Esophagus squamous epithelium (tissue), 5 donors: ENCODE measurements around the gene CSF2RB. TPM values are rescaled to one million over a fixed set of nuclear protein-coding genes. Genes with fewer than 3 reads are reported as not detected.

Experiments
- DNase-seq: peaks from one replicate; lab custom pipeline; 2025; lab: John Stamatoyannopoulos, UW
- H3K27ac ChIP-seq, 4 donors: fragments of 200-600 bp; sonication (generic); one replicate each; pipeline ENCODE4 v1.5.1; 2016 to 2019; ENCODE audit warnings: mild to moderate bottlenecking in 1 of 4
- H3K27me3 ChIP-seq, 4 donors: fragments of 200-600 bp; sonication (generic); 1 replicate in 3 of 4; 2 replicates in 1 of 4; pipeline versions ENCODE4 v1.5.1 to v1.6.0; 2017 to 2021; ENCODE audit warnings: antibody characterized with exemption in 1 of 4
- H3K36me3 ChIP-seq, 3 donors: fragments of 200-600 bp; sonication (generic); one replicate each; pipeline ENCODE4 v1.5.1; 2016 to 2019
- H3K4me1 ChIP-seq, 3 donors: fragments of 200-600 bp; sonication (generic); one replicate each; pipeline ENCODE4 v1.5.1; 2017 to 2019
- H3K4me3 ChIP-seq, 4 donors: fragments of 200-600 bp; sonication (generic); 1 replicate in 3 of 4; 2 replicates in 1 of 4; pipeline ENCODE4 v1.5.1; 2016 to 2019; ENCODE audit warnings: mild to moderate bottlenecking in 2 of 4, moderate library complexity in 1 of 4
- H3K9me3 ChIP-seq, 3 donors: fragments of 200-600 bp; sonication (generic); one replicate each; pipeline ENCODE4 v1.5.1; 2016 to 2019
- CTCF ChIP-seq, 6 experiments: fragments of 450-650 bp in 4 of 6; fragments of 200-600 bp in 2 of 6; sonication (generic) in 2 of 6; IDR thresholded peaks; one replicate each; pipeline ENCODE4 v1.5.1; 2016 to 2019; ENCODE audit warnings: antibody characterized with exemption in 6 of 6, mild to moderate bottlenecking in 4 of 6, moderate library complexity in 4 of 6
- POLR2A ChIP-seq, 4 donors: fragments of 450-650 bp; IDR thresholded peaks; one replicate each; pipeline ENCODE4 v1.6.1; 2017; ENCODE audit warnings: antibody characterized with exemption in 4 of 4, mild to moderate bottlenecking in 4 of 4, moderate library complexity in 3 of 4
- WGBS, 2 donors: methylation state at CpG; one replicate each; pipeline ENCODE4 v1.1.5; 2018; 5-methylcytosine and 5-hydroxymethylcytosine counted together
- intact Hi-C: fragments of 100-400 bp; cut with DNase I; formaldehyde crosslinking; loops from one replicate; pipeline ENCODE4 v1.15.0; 2022
- total RNA-seq, 4 donors: library from RNA; depleted of rRNA; stranded (reverse); fragments of >200 nt; gene quantifications; one replicate each; pipeline ENCODE4 v1.1.0, GENCODE V29; 2016
- donor health status: DM: yes; HTN: yes; CAD: no.

CSF2RB gene
- total RNA-seq, 4 donors from 2014 or later, result 1.5 to 6.1 (median 2.9) TPM

GRCh38 chr22:36948273-36949225 lies 35.1 kb downstream of the CSF2RB start:
- TF ChIP-seq POLR2A (IDR thresholded peaks at IDR 0.05) (no peak), CTCF (IDR thresholded peaks at IDR 0.05) (no peak)
- 80 to 85% methylated on average over 8 to 9 of the region's 9 CpGs for WGBS, 2 donors
- Histone ChIP-seq H3K4me1 (no peaks in the 10 kb centered on the region), H3K36me3 (no peaks in the 10 kb centered on the region), H3K4me3 (no peak overlapping the region), H3K27me3 (peaks cover 0 to 15% (median 0%) of the 10 kb centered on the region in 4 donors), H3K27ac (no peak overlapping the region), H3K9me3 (no peaks in the 10 kb centered on the region)
- no peak for DNase-seq
- intact Hi-C loops, result no loop called here

- no peak overlapping the region for H3K27ac ChIP-seq
- 81 to 89% methylated on average over 15 to 16 of the region's 17 CpGs for WGBS, 2 donors
- no peaks in the 10 kb centered on the region for H3K9me3 ChIP-seq
- H3K4me1 ChIP-seq, result no peaks in the 10 kb centered on the region
- H3K4me3 ChIP-seq, result no peak overlapping the region
- no peak for DNase-seq
- H3K36me3 ChIP-seq, result no peaks in the 10 kb centered on the region
- H3K27me3 ChIP-seq, result peaks cover 0 to 21% (median 0%) of the 10 kb centered on the region in 4 donors
- no peak for TF ChIP-seq POLR2A (IDR thresholded peaks at IDR 0.05)
- TF ChIP-seq CTCF (IDR thresholded peaks at IDR 0.05), result no peak
- intact Hi-C loops, result no loop called here
Observed at GRCh38 chr22:36950797-36951590, 37.6 kb downstream of the CSF2RB start.

GRCh38 chr22:36951746-36952145 lies 38.3 kb downstream of the CSF2RB start:
- intact Hi-C loops, result no loop called here
- H3K36me3 ChIP-seq, result no peaks in the 10 kb centered on the region
- H3K27me3 ChIP-seq, result peaks cover 0 to 21% (median 0%) of the 10 kb centered on the region in 4 donors
- DNase-seq, result no peak
- no peak overlapping the region for H3K27ac ChIP-seq
- H3K9me3 ChIP-seq, result no peaks in the 10 kb centered on the region
- no peak overlapping the region for H3K4me3 ChIP-seq
- no peaks in the 10 kb centered on the region for H3K4me1 ChIP-seq
- no peak for TF ChIP-seq CTCF (IDR thresholded peaks at IDR 0.05)
- TF ChIP-seq POLR2A (IDR thresholded peaks at IDR 0.05), result no peak
- 82 to 94% methylated on average over 6 to 7 of the region's 7 CpGs for WGBS, 2 donors

GRCh38 chr22:36953239-36954080 lies 40.0 kb downstream of the CSF2RB start:
- Histone ChIP-seq H3K9me3 (no peaks in the 10 kb centered on the region), H3K27ac (no peak overlapping the region), H3K4me1 (no peaks in the 10 kb centered on the region), H3K4me3 (no peak overlapping the region), H3K27me3 (peaks cover 0 to 21% (median 0%) of the 10 kb centered on the region in 4 donors), H3K36me3 (no peaks in the 10 kb centered on the region)
- WGBS, 2 donors, result 79 to 80% methylated on average over 4 to 6 of the region's 13 CpGs
- TF ChIP-seq CTCF (IDR thresholded peaks at IDR 0.05) (no peak), POLR2A (IDR thresholded peaks at IDR 0.05) (no peak)
- DNase-seq, result no peak
- intact Hi-C loops, result no loop called here
